K562 (cell line): ENCODE results near the gene KCNK4. TPM values are rescaled to one million over a fixed set of nuclear protein-coding genes. Genes with fewer than 3 reads are reported as not detected.

Experiments
- ARID3B ChIP-seq: fragments of 250-450 bp; sonication (Bioruptor Pico); IDR thresholded peaks from 2 replicates; pipeline ENCODE4 v1.4.0; 2020; ENCODE audit warnings: borderline replicate concordance
- ATF6 ChIP-seq: sonication (generic); formaldehyde crosslinking; IDR thresholded peaks from 2 replicates; pipeline ENCODE4 v1.4.0; 2020; ENCODE audit warnings: mild to moderate bottlenecking, missing genetic modification reagents
- ATF7 ChIP-seq: fragments of 450-650 bp; IDR thresholded peaks from 2 replicates; pipeline ENCODE4 v1.7.1; 2014; ENCODE audit warnings: mild to moderate bottlenecking, moderate library complexity
- GTF2B ChIP-seq: IDR thresholded peaks from 2 replicates; pipeline ENCODE4 v1.6.1; 2011; ENCODE audit not compliant: insufficient read length; ENCODE audit errors: extremely low read depth
- HNRNPUL1 ChIP-seq: fragments of 200-400 bp; formaldehyde crosslinking; IDR thresholded peaks from 2 replicates; pipeline ENCODE4 v1.6.1; 2017; ENCODE audit warnings: low read length
- HOMEZ ChIP-seq: fragments of 250-450 bp; sonication (Bioruptor Pico); IDR thresholded peaks from 2 replicates; pipeline ENCODE4 v1.4.0; 2020; ENCODE audit warnings: mild to moderate bottlenecking, moderate library complexity
- HOXB6 ChIP-seq: fragments of 250-450 bp; sonication (Bioruptor Pico); IDR thresholded peaks from 2 replicates; pipeline ENCODE4 v1.5.1; 2022; ENCODE audit warnings: mild to moderate bottlenecking, borderline replicate concordance
- MLLT1 ChIP-seq, 2 experiments: fragments of 450-650 bp; IDR thresholded peaks; 2 replicates each; pipeline ENCODE4 v1.6.1; 2016
- NR2C1 ChIP-seq, 2 experiments: fragments of 450-650 bp; IDR thresholded peaks; 2 replicates each; pipeline ENCODE4 v1.6.1; 2017; ENCODE audit warnings: mild to moderate bottlenecking in 2 of 2, antibody characterized with exemption in 1 of 2, inconsistent platforms in 1 of 2, missing compliant biosample characterization in 1 of 2, missing genetic modification characterization in 1 of 2
- RBFOX2 ChIP-seq: fragments of 200-400 bp; formaldehyde crosslinking; IDR thresholded peaks from 2 replicates; pipeline ENCODE4 v1.6.1; 2017; ENCODE audit warnings: low read depth, mild to moderate bottlenecking, low read length, moderate library complexity
- SMAD3 ChIP-seq: fragments of 450-650 bp; formaldehyde crosslinking; conservative IDR thresholded peaks from 2 replicates; pipeline ENCODE4 v1.4.0; 2020; ENCODE audit warnings: mild to moderate bottlenecking
- SMC3 ChIP-seq: conservative IDR thresholded peaks from 2 replicates; pipeline ENCODE4 v1.6.1; 2011; ENCODE audit warnings: low read depth, low read length, improper control_type of control experiment; ENCODE audit not compliant: insufficient read depth
- SNIP1 ChIP-seq: fragments of 450-650 bp; IDR thresholded peaks from 2 replicates; pipeline ENCODE4 v1.7.1; 2017; ENCODE audit warnings: low read depth, mild to moderate bottlenecking
- TFE3 ChIP-seq: fragments of 450-650 bp; formaldehyde crosslinking; IDR thresholded peaks from 2 replicates; pipeline ENCODE4 v1.4.0; 2020; ENCODE audit warnings: mild to moderate bottlenecking, mixed read lengths
- ZFPM2 ChIP-seq: fragments of 250-450 bp; sonication (Bioruptor Pico); IDR thresholded peaks from 2 replicates; pipeline ENCODE4 v1.5.1; 2022; ENCODE audit warnings: mild to moderate bottlenecking
- ZNF212 ChIP-seq: fragments of 450-650 bp; formaldehyde crosslinking; IDR thresholded peaks from 2 replicates; pipeline ENCODE4 v1.4.0; 2020; ENCODE audit warnings: mild to moderate bottlenecking
- ZNF699 ChIP-seq: fragments of 250-450 bp; sonication (Bioruptor Pico); IDR thresholded peaks from 2 replicates; pipeline ENCODE4 v1.8.0; 2021; ENCODE audit warnings: mild to moderate bottlenecking, moderate library complexity; ENCODE audit not compliant: insufficient replicate concordance
- polyA plus RNA-seq, 8 experiments: library from polyadenylated mRNA; depleted of rRNA in 4 of 8; stranded (reverse) in 5 of 8; unstranded in 3 of 8; fragments of >200 nt; fragmentation: Nextera tagmentation in 2 of 8; fragmentation: Illumina TruSeq in 1 of 8; extraction: Ambion mirVana in 2 of 8; extraction: Trizol in 1 of 8; gene quantifications; 2 replicates each; pipeline versions ENCODE4 v1.2.1 to v1.2.3, GENCODE V29; 2011 to 2014; ENCODE audit warnings: inconsistent platforms in 1 of 8, missing spikeins in 1 of 8
- total RNA-seq, 7 experiments: library from RNA; depleted of rRNA in 6 of 7; stranded (reverse); fragments of >200 nt in 6 of 7; fragmentation: Illumina TruSeq in 2 of 7; extraction: Trizol in 2 of 7; gene quantifications; 2 replicates each; pipeline versions ENCODE4 v1.2.1 to v1.2.3, GENCODE V29; 2011 to 2021; ENCODE audit warnings: low replicate concordance in 1 of 7

KCNK4 gene
- total and polyA plus RNA-seq, 9 of the 15 experiments (the other 6 are each of a cell fraction or from before 2014, with no cell fraction given), result not detected

- TF ChIP-seq ATF6 (CRISPR knock-in tag) (no peak), SMAD3 (CRISPR knock-in tag) (no peak), ZFPM2 (CRISPR knock-in tag) (no peak), ZNF212 (no peak), TFE3 (no peak), ARID3B (CRISPR knock-in tag) (no peak), HNRNPUL1 (no peak), GTF2B (no peak), HOXB6 (CRISPR knock-in tag) (no peak), RBFOX2 (peak; percentile 83), HOMEZ (CRISPR knock-in tag) (no peak), SMC3 (peak; percentile 37; the same call in 1 of the 2 replicates), ATF7 (peak; percentile 53), NR2C1 (IDR thresholded peaks at IDR 0.05) (peak; percentile 97), NR2C1 (tag; IDR thresholded peaks at IDR 0.05) (peak; percentile 98), MLLT1 (IDR thresholded peaks at IDR 0.05) (no peak), SNIP1 (no peak), ZNF699 (CRISPR knock-in tag) (no peak)
Observed at GRCh38 chr11:64305691-64306562, 14.8 kb downstream of the KCNK4 start (continued).
